Dermis microvascular lymphatic vessel endothelial cell (primary cell): Measurements from ENCODE around the gene SLC2A13. TPM values are rescaled to one million over a fixed set of nuclear protein-coding genes. Genes with fewer than 3 reads are reported as not detected.

Experiments
- DNase-seq, 2 donors: peaks; one replicate each; pipeline versions ENCODE4 v3.0.0 to v3.0.0-alpha.2; 2010; ENCODE audit warnings: low read depth in 2 of 2
- total RNA-seq: library from RNA; depleted of rRNA; stranded (reverse); fragments of >200 nt; gene quantifications from 2 replicates; pipeline ENCODE4 v1.2.1, GENCODE V29; 2014

SLC2A13 gene
- total RNA-seq, 1 donor from 2014 or later: 4.7 TPM

DNA sequence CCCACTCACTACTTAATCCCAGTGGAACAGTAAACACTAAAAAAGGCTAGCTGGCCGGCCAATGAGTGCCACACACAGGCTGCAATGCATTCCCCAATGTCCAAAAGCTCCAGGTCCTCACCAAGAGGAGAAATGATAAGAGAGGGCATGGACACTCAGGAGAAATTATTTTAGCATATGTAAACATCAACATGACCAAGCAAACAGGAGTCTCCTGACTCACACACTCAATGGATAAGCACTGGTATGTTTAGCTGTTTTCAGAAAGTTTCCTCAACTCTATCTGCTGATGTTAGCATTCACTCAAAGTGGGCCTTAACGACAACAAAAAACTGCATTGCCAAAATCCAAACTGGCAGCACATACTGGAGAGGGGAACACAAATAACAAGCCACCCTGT, 105.0 kb downstream of the SLC2A13 start:
- DNase-seq: no peak

DNA sequence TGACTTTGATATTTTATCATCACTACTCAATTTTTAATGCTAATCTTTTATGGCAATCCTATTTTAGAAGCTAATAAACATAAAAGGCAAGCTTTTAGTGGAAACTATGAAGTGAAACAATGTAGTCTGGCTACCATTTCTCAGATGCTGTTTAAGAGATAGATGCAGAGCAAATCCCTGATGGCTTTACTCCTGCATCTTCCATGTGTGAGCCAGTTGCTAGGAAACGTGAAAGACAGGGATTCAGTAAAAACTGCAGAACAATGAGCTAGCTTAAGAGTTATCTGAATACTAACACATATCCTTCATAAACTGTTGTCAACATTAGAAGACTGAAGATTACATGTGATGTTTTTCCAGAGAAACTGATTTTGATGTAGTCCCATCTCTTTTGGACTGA, 112.6 kb downstream of the SLC2A13 start:
- DNase-seq: no peak

DNA sequence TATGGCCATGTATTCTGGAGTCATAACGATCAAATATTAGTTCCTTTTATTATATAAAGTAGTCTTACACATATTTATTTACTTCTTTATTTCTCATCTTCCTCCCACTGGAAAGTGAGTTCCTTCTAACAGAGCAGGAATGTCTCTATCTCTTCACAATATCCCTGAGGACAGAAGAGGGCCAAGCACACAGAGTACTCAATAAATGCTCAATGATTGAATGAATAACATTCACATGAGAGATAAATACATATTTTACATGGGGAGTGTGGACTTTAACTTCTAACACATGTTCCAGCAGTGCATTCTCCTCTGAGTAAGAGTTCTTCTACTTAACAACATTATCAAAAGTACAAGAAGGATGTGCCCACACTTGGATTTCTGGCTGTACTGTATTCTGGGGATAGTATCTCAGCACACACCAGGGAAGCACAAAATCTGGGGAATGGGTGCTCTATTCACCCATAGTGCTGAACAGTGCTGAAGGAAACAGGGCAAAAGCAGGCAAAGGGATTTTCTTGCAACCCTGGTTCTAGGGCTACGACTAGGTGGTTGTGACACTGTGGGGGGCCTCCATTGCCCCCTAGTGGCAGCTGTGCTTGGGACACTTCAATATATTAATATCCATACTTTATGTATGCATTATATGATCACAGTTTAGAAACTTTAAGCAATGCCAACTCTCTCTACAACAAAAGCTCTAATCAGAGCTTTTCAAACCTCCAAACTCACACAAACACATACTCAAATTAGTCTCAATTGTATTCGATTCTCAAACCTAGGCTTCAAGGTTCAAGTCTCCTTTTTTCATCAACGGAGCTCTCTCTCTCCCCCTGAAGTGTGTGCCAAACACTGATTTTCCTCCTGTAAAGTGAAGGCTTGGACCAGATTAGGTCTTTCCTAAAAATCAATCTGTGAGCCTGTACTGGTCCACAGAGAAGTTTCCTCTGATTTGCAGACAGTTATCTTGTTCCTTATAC, 115.5 kb downstream of the SLC2A13 start:
- peak; percentile 25 to 51 for DNase-seq

DNA sequence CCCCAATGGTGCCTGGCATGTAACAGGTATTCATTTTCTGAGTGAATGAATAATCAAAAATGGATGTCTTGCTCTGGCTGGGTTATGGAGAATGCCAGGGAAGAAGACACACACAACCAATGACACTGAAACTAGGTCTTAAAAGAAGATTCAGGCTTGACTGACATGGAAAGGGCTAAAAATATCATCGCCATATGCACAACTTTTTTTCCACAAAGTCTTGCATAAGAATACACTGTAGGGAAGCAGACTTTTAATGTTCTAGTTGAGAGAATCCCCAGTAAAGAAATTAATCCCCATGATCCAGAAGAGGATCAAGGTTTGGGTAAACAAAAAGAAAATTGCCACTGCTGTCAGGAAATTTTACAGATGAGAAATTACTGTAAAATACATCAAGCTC, 116.4 kb downstream of the SLC2A13 start:
- DNase-seq: no peak

DNA sequence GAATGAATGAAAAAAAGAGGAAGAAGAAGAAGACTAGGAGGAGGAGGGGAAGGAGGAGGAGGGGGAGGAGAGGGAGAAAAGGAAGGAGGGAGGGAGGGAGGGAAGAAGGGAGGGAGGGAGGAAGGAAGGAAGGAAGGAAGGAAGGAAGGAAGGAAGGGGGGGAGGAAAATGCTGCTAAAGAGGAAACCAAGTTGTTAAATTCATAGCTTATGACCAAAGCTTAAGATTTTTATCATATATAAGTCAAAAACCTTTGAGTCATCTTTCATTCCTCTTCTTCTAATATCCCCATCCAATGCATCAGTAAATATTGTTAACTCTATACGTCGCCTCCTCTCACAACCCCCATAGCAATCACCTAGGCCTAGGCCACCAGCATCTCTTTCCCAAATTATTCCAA, 117.3 kb downstream of the SLC2A13 start:
- no peak for DNase-seq

DNA sequence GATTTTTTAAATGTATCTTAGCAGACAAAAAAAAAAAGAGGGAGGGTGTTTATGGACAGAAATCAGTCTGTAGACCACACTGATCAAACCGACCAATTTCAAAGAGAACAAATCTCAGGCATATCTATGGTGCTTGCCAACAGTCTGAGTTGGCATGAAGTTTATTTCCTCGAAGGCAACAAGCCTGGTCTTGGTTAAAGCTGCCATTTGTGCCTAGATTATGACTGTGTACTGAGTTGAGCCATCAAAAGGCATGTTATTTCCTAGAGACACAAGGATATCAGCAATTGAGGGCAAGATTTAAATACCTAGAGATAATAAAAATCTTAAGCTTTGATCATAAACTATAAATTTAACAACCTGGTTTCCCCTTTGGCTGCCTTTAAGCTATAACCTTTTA, 119.2 kb downstream of the SLC2A13 start:
- DNase-seq: no peak

DNA sequence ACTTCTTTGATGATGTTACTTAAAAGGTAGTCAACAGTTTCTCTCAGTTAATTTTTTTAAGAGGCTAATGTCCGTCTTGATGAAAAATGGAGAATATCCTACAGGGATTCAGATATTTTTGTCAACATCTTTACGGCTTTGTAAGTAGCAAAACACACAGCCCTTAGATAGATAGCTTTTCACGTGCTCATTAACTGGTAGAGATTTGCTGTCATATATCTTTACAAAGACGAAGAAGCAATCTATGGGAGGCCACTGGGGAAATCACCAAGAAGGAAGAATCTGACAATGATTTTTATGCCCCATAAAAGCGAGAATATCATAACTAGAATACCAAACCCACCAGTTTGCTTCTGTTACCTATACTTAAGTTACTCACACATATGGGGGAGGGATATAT, 121.2 kb downstream of the SLC2A13 start:
- DNase-seq: no peak

DNA sequence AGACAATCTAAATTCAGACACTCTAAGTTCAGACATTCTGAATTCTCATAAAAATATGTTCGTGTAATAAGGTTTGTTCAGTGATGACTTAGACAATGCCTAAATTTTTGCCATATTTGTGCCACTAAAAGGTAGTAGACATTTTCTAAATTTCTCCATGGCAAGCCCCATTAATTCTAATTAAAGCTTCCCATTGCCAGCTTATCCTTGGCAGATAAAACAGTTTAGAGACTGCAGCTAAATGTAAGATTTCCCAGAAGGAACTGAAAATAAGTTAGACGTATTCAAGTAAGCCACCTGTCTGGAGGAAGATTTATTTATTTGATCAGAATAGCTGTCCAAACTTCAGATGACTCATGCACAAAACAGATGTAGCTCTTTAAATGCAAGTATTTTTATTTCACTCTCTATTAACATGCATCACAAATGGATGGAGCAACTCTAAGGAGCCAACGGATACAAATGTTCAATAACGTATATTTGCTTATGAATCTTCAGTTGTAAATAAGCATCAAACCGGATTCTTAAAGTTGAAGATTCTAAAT, 130.4 kb downstream of the SLC2A13 start:
- no peak for DNase-seq

DNA sequence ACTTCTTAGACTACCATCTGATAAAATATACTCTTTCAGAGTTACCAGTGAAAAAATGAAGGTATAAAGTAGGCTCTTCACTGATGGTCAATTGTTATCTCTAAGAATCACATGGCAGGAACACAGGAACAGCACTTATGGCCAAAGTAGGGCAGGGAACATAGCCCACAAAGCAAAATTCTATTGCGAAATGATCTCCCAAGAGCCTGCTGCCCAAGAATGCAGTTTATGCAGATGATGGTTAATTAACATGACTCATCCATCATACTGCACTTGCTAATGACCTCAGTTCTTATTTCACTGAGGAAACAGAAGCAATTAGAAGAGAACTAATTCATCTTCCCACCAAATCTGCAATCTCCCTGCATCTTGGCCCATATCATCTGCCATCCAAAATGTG, 133.8 kb downstream of the SLC2A13 start:
- no peak for DNase-seq

DNA sequence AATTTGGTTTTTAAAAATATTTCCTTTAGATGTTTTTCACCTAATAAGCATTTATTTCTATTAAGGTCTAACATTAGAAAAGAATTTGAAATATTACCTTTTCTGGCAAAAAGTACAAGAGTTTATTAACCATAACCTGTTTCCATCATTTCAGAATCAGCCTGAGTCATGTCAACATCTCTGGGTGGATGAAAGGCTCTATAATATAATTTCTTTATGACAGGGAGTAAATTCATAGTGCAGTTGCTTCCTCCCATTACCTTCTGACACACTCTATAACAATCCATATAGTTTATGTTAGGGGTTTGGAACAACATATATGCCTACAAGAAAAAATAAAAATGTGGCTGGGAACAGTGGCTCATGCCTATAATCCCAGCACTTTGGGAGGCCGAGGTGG, 134.5 kb downstream of the SLC2A13 start:
- no peak for DNase-seq

DNA sequence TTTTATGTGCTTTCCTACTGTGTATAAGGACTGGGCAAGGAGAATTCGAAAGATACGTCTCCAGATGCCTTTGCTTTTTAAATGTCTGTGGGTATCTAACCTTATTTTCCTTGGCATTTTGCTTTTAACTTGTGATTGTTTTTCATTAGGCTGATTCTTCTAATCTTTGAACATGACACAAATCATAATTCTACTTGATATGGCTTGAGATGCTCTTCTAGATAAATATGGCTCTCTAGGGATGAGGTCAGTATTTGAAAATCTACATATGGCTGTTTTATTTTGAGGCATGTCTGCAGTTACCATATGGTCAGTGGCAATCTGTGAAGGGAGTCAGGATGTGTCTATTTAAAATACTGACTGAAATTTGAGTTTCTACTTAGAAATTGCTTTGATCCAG, 139.2 kb downstream of the SLC2A13 start:
- DNase-seq: no peak

DNA sequence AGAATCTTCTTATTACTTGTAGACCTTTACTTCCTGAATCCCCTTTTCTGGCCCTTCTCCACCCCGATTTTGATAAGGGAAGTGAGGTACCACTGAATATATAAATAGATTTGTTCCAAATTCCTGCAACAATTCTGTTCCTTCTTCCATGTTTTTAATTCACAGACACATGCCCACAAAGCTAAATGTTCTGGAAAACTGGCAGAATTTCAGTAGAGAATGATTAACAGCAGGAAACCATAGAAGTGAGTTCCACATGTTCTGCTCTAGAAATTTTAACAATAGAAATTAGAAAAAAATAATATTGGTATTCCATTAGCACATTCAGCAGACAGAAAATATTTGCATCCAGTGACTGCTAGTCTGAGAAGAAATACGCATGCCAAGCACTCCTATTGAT, 139.6 kb downstream of the SLC2A13 start:
- DNase-seq: no peak

DNA sequence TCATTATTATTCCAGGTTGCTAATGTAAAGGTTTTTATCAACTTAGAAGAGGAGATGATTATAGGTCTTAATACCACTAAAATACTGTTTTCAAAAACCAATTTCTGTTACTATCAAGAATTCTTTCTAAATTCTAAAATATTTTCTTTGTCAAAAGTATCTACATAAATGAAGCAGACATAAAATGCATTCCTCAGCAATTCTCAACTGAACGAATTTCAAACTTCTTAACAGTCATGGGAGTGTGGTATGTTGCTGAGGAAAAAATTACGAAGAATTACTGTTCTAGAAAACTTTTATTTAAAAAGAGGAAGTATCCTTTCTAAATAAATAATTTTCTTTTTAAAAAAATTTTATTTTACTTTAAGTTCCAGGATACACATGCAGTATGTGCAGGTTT, 146.4 kb downstream of the SLC2A13 start:
- DNase-seq: no peak

DNA sequence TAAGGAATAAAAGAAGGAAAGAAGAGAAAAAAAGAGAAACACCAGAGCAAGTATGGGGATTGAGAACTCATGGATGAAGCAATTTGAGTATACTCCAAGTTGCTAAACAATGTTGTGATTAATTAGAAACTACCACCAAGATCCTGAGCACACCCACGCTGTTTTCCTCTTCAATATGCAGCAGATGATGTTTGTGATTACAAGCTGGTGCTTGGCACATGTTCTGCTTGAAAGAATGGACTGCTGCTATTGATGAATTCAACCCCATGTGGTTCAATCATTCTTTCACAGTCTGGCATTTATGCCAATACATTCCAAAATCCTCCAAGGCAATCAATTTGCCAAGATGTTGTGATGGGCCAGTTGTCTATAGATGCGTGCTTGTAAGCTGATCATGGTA, 146.8 kb downstream of the SLC2A13 start:
- DNase-seq: no peak

DNA sequence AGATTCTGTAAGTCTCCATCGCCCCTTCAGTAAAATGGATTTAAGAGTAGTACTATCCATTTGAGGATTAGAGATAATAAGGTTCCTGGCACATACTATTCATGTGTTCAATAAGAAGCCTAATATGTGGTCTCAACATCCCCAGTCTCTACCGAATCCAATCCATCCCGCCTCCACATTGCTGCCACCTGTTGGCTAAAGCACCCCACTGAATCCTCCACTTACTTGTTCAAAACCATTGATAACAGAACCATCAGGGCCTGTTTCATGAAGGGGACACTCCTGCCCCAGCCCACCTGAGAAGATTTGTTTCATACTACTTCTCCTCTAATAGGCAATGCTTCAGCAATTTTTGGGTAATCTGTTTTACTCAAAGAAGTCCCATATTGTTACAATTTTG, 147.5 kb downstream of the SLC2A13 start:
- DNase-seq: no peak

DNA sequence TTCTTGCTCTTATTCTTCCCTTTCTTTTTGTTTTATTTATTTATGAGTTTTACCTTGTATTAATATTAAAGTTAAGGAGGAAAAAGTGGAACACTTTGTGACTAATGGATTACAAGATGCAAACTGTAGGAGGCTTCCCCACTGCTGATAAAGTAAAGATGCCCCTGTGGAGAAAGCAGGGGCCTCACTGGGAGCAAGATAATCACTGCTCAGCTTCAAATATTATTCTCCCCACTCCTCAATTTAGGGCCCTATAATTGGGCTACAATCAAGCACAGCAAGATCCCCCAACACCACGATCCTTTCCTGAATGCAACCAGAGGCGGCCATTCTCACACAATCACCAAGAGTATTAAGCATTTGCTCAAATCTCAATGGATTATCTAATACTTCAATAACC, 149.2 kb downstream of the SLC2A13 start:
- DNase-seq: no peak

DNA sequence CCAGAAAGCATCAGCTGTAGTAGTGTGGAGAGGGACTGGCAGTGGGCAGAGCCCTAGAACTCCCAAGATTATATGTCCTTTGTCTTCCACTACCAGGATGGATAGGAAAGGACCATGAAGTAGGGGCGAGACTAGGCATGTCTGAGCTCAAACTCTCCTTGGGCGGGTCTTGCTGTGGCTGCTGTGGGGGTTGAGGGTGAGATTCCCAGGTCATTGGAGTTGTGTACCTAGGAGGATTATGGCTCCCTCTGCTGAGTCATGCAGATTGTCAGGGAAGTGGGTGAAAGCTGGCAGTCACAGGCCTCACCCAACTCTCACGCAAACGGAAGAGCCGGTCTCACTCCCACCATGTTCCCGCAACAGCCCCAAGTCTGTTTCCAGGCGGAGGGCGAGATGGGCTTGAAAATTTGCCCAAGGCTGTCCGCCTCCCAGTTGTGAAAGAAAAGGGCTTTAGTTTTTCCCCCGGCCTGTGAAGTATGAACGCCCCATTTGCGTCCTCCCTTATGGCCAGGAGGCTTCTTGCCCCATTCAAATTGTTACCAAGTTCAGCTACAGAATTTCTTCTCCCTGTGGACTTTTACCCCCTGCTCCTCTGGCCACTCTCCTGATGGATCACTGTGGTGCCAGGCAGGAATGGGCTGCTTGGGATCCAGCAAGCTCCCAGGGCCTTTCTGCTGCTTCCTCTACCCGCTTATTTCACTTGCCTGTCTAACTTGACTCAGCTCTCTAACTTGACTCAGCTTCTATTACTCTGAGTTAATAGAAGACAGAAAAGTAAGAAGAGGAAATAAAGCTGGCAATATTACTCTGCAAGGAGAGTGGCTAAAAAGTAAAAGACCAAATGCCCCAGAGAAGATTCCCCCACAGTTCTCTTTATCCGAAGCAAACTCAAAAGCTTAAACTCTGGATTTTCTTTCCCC, 159.3 kb downstream of the SLC2A13 start:
- no peak for DNase-seq

DNA sequence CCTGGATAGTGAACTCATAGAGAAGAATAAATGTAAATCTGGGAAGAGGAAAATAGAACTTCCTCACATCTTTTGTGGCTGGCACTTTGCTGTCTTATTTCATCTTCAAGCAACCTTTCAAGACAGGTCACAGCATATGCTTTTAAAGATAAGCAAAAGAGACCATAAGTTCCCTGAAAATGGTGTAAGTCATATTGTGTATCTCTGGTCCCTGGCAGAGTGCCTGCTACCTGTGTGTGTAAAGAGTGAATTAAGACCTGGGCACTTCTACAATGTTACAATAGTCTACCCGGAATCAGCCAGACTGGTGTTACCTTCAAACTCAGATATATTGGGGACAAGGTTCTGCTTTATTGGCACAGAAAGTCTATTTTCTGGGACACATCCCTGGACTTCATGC, 168.8 kb downstream of the SLC2A13 start:
- no peak for DNase-seq

DNA sequence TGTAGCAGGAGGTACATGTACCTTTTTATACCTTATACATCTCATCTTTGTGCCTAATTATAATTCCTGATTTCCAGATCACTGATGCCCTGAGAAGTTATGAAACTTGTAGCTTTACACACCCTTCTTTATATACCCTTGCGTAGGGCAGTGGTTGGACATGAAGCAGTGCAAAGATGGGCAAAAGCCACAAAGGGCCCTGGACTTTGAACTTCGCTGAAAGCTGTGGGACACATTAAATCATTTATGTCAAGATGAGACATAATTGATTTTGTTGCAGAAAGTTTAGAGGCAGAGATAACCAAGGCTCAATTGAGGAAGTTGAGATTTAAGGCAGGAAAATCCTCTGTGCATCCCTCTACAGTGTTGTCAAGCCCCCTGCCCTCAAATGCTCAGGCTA, 170.0 kb downstream of the SLC2A13 start:
- no peak for DNase-seq

DNA sequence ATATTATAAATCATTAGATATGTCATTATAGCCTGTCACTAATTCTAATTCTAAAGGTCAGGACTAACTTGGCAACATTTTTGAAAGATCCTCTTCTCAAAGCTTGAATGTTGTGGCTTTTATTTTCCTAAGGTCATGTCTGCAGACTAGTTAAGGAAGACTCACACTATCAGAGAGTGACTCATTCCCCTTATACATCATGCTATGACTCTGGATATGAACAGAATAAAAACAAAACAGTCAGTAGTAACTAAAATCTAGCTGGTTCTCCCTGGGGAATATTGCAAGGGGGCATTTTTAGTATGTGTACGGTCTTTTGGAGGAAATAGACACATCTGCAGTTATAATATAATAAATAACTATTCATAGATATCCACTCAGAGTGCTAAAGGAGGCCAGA, 170.6 kb downstream of the SLC2A13 start:
- DNase-seq: no peak

DNA sequence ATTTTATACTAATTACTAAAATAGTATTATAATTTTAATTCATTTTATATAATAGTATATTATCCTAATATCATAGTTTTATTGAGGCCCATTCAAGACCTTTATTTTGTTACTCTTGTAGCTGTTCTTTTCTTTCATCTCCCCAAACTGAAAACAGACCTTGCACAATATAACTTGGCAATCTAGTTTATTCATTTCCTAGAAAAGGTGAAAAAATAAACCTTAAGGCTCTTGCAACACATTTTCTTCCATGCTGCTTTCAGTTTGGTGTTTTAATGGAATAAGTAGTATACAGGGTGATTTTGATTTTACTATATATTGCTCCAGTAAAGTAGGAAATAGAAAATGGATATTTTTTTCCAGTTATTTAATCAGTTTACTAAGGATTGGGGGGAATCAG, 174.0 kb downstream of the SLC2A13 start:
- DNase-seq: no peak

DNA sequence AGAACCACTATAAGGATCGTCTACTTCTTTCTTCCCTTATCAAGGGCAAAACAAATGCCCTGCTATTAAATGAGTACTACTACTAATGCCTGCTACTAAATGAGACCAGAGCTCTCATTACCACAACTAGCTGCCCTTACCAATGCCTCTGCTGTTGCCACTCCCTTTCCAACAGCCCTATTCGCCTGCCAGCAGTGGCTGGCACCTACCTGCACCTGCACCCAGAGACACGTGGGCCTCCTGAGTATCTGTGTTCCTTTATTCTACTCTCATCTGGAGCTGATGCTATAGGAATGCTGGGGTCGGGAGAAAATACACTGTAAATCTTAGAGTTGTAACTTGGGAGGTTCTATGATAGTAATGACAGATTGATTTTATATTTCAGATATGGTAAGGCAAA, 174.7 kb downstream of the SLC2A13 start:
- no peak for DNase-seq
